MM.1S (cell line): ENCODE results near the gene NFAT5.

Experiments used
- EZH2 ChIP-seq: fragments of 300-600 bp; sonication (generic); optimal IDR thresholded peaks from 2 replicates; pipeline ENCODE3; 2017; ENCODE audit warnings: low read depth, mild to moderate bottlenecking, antibody characterized with exemption, low read length, mixed read lengths
- EZH2phosphoT487 ChIP-seq: fragments of 300-600 bp; sonication (generic); IDR thresholded peaks from 2 replicates; pipeline ENCODE4 v1.6.1; 2018; ENCODE audit warnings: antibody characterized with exemption, low read length
- TF ChIP-seq, protein P1 (sequence below): fragments of 300-600 bp; sonication (generic); IDR thresholded peaks from 2 replicates; pipeline ENCODE4 v1.5.1; 2016; ENCODE audit warnings: antibody characterized with exemption, low read length, mixed read lengths

DNA sequence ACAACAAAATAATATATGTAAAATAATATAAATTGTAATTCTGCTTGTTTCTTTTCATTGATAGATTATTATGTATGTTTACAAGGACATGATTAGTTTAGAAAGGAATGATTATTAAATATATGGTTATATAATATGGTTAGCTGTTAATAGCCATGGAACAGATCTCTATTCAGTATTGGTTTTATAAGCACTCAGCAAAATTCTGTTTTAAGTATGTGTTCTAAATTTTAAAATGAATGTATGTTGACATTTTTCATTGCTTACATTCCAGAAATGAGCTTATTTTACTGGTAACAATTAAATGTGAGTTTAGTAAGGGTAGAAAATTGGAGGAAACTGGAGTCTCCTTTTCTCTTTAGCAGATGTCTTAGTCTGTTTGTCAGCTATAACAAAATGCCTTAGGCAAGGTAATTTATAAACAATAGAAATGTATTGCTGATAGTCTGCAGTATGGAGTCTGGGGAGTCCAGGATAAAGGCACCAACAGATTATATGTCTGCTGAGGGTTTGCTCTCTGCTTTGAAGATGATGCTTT is 45.4 kb downstream of the NFAT5 start:
- TF ChIP-seq, protein P1, sequence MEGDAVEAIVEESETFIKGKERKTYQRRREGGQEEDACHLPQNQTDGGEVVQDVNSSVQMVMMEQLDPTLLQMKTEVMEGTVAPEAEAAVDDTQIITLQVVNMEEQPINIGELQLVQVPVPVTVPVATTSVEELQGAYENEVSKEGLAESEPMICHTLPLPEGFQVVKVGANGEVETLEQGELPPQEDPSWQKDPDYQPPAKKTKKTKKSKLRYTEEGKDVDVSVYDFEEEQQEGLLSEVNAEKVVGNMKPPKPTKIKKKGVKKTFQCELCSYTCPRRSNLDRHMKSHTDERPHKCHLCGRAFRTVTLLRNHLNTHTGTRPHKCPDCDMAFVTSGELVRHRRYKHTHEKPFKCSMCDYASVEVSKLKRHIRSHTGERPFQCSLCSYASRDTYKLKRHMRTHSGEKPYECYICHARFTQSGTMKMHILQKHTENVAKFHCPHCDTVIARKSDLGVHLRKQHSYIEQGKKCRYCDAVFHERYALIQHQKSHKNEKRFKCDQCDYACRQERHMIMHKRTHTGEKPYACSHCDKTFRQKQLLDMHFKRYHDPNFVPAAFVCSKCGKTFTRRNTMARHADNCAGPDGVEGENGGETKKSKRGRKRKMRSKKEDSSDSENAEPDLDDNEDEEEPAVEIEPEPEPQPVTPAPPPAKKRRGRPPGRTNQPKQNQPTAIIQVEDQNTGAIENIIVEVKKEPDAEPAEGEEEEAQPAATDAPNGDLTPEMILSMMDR = no peak
- TF ChIP-seq EZH2 (no peak), EZH2phosphoT487 (no peak)
